Hepatocyte (in vitro differentiated cells): ENCODE measurements around the gene DHRS9. TPM values are rescaled to one million over a fixed set of nuclear protein-coding genes. Genes with fewer than 3 reads are reported as not detected.

ENCODE experiments used
- DNase-seq: peaks from one replicate; pipeline ENCODE4 v3.0.0-alpha.2; 2016; ENCODE audit warnings: low spot score
- H2AFZ ChIP-seq: fragments of 200-600 bp; sonication (generic); 2 replicates; pipeline ENCODE4 v1.6.0; 2016; ENCODE audit warnings: antibody characterized with exemption, mild to moderate bottlenecking
- H3K27ac ChIP-seq: fragments of 200-600 bp; sonication (generic); 2 replicates; pipeline ENCODE4 v1.5.1; 2016; ENCODE audit warnings: mild to moderate bottlenecking
- H3K27me3 ChIP-seq: fragments of 200-600 bp; sonication (generic); 2 replicates; pipeline ENCODE4 v1.6.1; 2016
- H3K36me3 ChIP-seq: fragments of 200-600 bp; sonication (generic); replicated peaks from 2 replicates; pipeline ENCODE4 v1.5.1; 2016; ENCODE audit warnings: low read depth; ENCODE audit not compliant: insufficient read depth
- H3K4me1 ChIP-seq: fragments of 200-600 bp; sonication (generic); 2 replicates; pipeline ENCODE4 v1.5.1; 2016; ENCODE audit warnings: mild to moderate bottlenecking, moderate library complexity; ENCODE audit not compliant: insufficient read depth
- H3K4me2 ChIP-seq: fragments of 200-600 bp; sonication (generic); 2 replicates; pipeline ENCODE4 v1.6.0; 2016
- H3K4me3 ChIP-seq: fragments of 200-600 bp; sonication (generic); 2 replicates; pipeline ENCODE4 v1.5.1; 2016; ENCODE audit warnings: mild to moderate bottlenecking
- H3K79me2 ChIP-seq: fragments of 200-600 bp; sonication (generic); 2 replicates; pipeline ENCODE4 v1.6.0; 2017; ENCODE audit warnings: mild to moderate bottlenecking
- H3K9me2 ChIP-seq: fragments of 200-600 bp; sonication (generic); replicated peaks from 2 replicates; pipeline ENCODE4 v1.6.0; 2017; ENCODE audit warnings: mild to moderate bottlenecking; ENCODE audit not compliant: insufficient read depth
- H3K9me3 ChIP-seq: fragments of 200-600 bp; sonication (generic); 2 replicates; pipeline ENCODE4 v1.5.1; 2016; ENCODE audit warnings: low read depth, mild to moderate bottlenecking
- H4K20me1 ChIP-seq: fragments of 200-600 bp; sonication (generic); 2 replicates; pipeline ENCODE4 v1.6.0; 2016; ENCODE audit warnings: mild to moderate bottlenecking; ENCODE audit not compliant: insufficient read depth, poor library complexity, severe bottlenecking
- CTCF ChIP-seq: fragments of 200-600 bp; sonication (generic); IDR thresholded peaks from 2 replicates; pipeline ENCODE4 v1.5.1; 2016; ENCODE audit warnings: antibody characterized with exemption, mild to moderate bottlenecking; ENCODE audit not compliant: poor library complexity
- EZH2 ChIP-seq: fragments of 200-600 bp; sonication (generic); IDR thresholded peaks from 2 replicates; pipeline ENCODE4 v1.6.1; 2016; ENCODE audit warnings: antibody characterized with exemption, mild to moderate bottlenecking, borderline replicate concordance
- EZH2phosphoT487 ChIP-seq: fragments of 200-600 bp; sonication (generic); IDR thresholded peaks from one replicate; pipeline ENCODE4 v1.6.1; 2018; ENCODE audit warnings: antibody characterized with exemption, mild to moderate bottlenecking, low read depth, moderate library complexity; ENCODE audit not compliant: unreplicated experiment, severe bottlenecking
- WGBS: methylation state at CpG from one replicate; pipeline ENCODE4 v1.1.6; 2016; ENCODE audit warnings: low lambda C conversion rate; ENCODE audit errors: missing lambda C conversion rate; 5-methylcytosine and 5-hydroxymethylcytosine counted together
- polyA plus RNA-seq: library from polyadenylated mRNA; unstranded; fragments of >200 nt; fragmentation: Nextera tagmentation; extraction: Ambion mirVana; gene quantifications from 2 replicates; pipeline ENCODE4 v1.2.1, GENCODE V29; 2016
- total RNA-seq: library from RNA; depleted of rRNA; stranded (reverse); fragments of >200 nt; gene quantifications from 2 replicates; pipeline ENCODE4 v1.2.3, GENCODE V29; 2014

DHRS9 gene
- total and polyA plus RNA-seq, 2 experiments from 2014 or later, result 1.1 to 2.2 TPM

- Histone ChIP-seq H3K9me2 (no peaks in the 10 kb centered on the region), H3K4me1 (no peaks in the 10 kb centered on the region), H3K36me3 (no peaks in the 10 kb centered on the region), H4K20me1 (no peaks in the 10 kb centered on the region), H3K27ac (no peak overlapping the region), H3K4me3 (no peak overlapping the region), H3K4me2 (no peak overlapping the region), H3K9me3 (no peaks in the 10 kb centered on the region), H2AFZ (no peak overlapping the region), H3K79me2 (no peaks in the 10 kb centered on the region), H3K27me3 (no peaks in the 10 kb centered on the region)
- DNase-seq, result no peak
- 79% methylated on average over 2 of the region's 2 CpGs for WGBS
- TF ChIP-seq EZH2phosphoT487, result no peak
- TF ChIP-seq CTCF, result no peak
- no peak for TF ChIP-seq EZH2
Measured at GRCh38 chr2:169089182-169089581, 19.8 kb downstream of the DHRS9 start.

GRCh38 chr2:169090133-169090820, 20.9 kb downstream of the DHRS9 start:
- 92% methylated on average over 6 of the region's 6 CpGs for WGBS
- H3K9me2 ChIP-seq, result no peaks in the 10 kb centered on the region
- H3K27me3 ChIP-seq, result no peaks in the 10 kb centered on the region
- no peak overlapping the region for H3K4me3 ChIP-seq
- no peaks in the 10 kb centered on the region for H3K4me1 ChIP-seq
- TF ChIP-seq EZH2phosphoT487, result no peak
- no peak overlapping the region for H2AFZ ChIP-seq
- no peaks in the 10 kb centered on the region for H3K36me3 ChIP-seq
- no peaks in the 10 kb centered on the region for H3K9me3 ChIP-seq
- no peak for DNase-seq
- no peak overlapping the region for H3K4me2 ChIP-seq
- no peaks in the 10 kb centered on the region for H4K20me1 ChIP-seq
- no peaks in the 10 kb centered on the region for H3K79me2 ChIP-seq
- no peak overlapping the region for H3K27ac ChIP-seq

GRCh38 chr2:169091256-169091655, 21.9 kb downstream of the DHRS9 start:
- WGBS, result 94% methylated on average over 3 of the region's 3 CpGs
- no peak for TF ChIP-seq EZH2
- no peak overlapping the region for H3K27ac ChIP-seq

GRCh38 chr2:169091761-169092519, 22.6 kb downstream of the DHRS9 start:
- 82% methylated on average over 8 of the region's 8 CpGs for WGBS
- H3K4me2 ChIP-seq, result no peak overlapping the region
- DNase-seq, result no peak
- no peaks in the 10 kb centered on the region for H3K79me2 ChIP-seq
- no peaks in the 10 kb centered on the region for H3K27me3 ChIP-seq
- no peaks in the 10 kb centered on the region for H3K9me2 ChIP-seq
- no peaks in the 10 kb centered on the region for H4K20me1 ChIP-seq
- H3K9me3 ChIP-seq, result no peaks in the 10 kb centered on the region
- H3K4me1 ChIP-seq, result no peaks in the 10 kb centered on the region
- H3K27ac ChIP-seq, result no peak overlapping the region
- TF ChIP-seq CTCF, result no peak
- TF ChIP-seq EZH2, result no peak
- TF ChIP-seq EZH2phosphoT487, result no peak
- no peak overlapping the region for H3K4me3 ChIP-seq
- H2AFZ ChIP-seq, result no peak overlapping the region
- H3K36me3 ChIP-seq, result no peaks in the 10 kb centered on the region

More at GRCh38 chr2:169091256-169091655, 21.9 kb downstream of the DHRS9 start:
- DNase-seq, result no peak
- no peaks in the 10 kb centered on the region for H3K27me3 ChIP-seq
- no peak overlapping the region for H3K4me2 ChIP-seq
- no peaks in the 10 kb centered on the region for H3K4me1 ChIP-seq
- no peaks in the 10 kb centered on the region for H3K9me2 ChIP-seq
- no peak overlapping the region for H2AFZ ChIP-seq
- no peaks in the 10 kb centered on the region for H3K36me3 ChIP-seq
- no peaks in the 10 kb centered on the region for H3K79me2 ChIP-seq
- no peaks in the 10 kb centered on the region for H3K9me3 ChIP-seq
- H3K4me3 ChIP-seq, result no peak overlapping the region
- H4K20me1 ChIP-seq, result no peaks in the 10 kb centered on the region
